Thoracic aorta (tissue), 2 donors: ENCODE results near the gene R3HDM1. TPM values are rescaled to one million over a fixed set of nuclear protein-coding genes. Genes with fewer than 3 reads are reported as not detected.

ENCODE experiments used
- ATAC-seq: fragments of 150-250 bp; one replicate; pipeline ENCODE4 v1.8.0; 2017; ENCODE audit warnings: low read depth; ENCODE audit not compliant: insufficient number of reproducible peaks, low FRiP score
- DNase-seq: peaks from one replicate; pipeline ENCODE4 v3.0.0-alpha.2; 2020; ENCODE audit warnings: low spot score
- H3K27ac ChIP-seq, 2 donors: fragments of 200-600 bp; sonication (generic); 1 replicate in 1 of 2; 2 replicates in 1 of 2; pipeline ENCODE4 v1.5.1; 2016; ENCODE audit warnings: mild to moderate bottlenecking in 2 of 2, moderate library complexity in 2 of 2
- H3K27me3 ChIP-seq: fragments of 200-600 bp; sonication (generic); replicated peaks from 2 replicates; pipeline ENCODE4 v1.6.0; 2016; ENCODE audit warnings: mild to moderate bottlenecking; ENCODE audit not compliant: insufficient read depth
- H3K36me3 ChIP-seq: fragments of 200-600 bp; sonication (generic); one replicate; pipeline ENCODE4 v1.5.1; 2016
- H3K4me1 ChIP-seq, 2 donors: fragments of 200-600 bp; sonication (generic); 1 replicate in 1 of 2; 2 replicates in 1 of 2; pipeline versions ENCODE4 v1.5.1 to v1.6.0; 2016; ENCODE audit warnings: low read depth in 2 of 2, mild to moderate bottlenecking in 1 of 2; ENCODE audit not compliant: control insufficient read depth in 1 of 2
- H3K4me3 ChIP-seq: fragments of 200-600 bp; sonication (generic); 2 replicates; pipeline ENCODE4 v1.5.1; 2016; ENCODE audit warnings: mild to moderate bottlenecking
- H3K9me3 ChIP-seq: fragments of 200-600 bp; sonication (generic); 2 replicates; pipeline ENCODE4 v1.5.1; 2016
- CTCF ChIP-seq: fragments of 200-600 bp; sonication (generic); IDR thresholded peaks from one replicate; pipeline ENCODE4 v1.5.1; 2019; ENCODE audit warnings: antibody characterized with exemption
- total RNA-seq, 2 donors: library from RNA; depleted of rRNA; stranded (reverse); fragments of >200 nt; gene quantifications; one replicate each; pipeline versions ENCODE4 v1.1.0 to v1.2.3, GENCODE V29; 2016

R3HDM1 gene
- total RNA-seq, 2 donors from 2014 or later: 29.8 to 76.6 TPM

DNA sequence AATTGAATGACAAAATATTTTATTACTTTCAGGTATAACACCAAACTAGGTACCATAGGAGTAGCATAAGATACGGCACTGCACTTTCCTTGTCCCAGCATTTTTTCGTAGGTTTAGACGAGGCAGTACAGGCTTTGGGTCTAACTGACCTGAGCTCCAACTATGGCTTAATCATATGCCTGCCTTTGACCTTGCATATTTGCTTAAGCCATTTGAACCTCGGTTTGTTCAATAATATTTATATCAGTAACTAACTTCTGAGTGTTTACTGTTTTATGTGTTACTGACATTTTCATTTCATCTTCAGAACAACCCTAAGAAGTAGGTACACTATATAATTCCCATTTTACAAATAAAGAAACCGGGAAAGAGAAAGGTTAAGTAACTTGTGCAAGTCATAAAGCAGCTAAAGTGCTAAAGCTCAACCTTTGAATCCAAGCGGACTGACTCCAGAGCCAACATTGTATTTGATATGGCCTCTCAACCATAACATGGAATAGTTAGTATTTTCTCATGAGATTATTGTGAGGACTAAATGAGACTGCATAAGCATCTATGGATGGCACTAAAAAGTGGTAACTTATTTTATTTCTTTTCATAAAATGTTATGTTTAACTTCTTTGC is 104.0 kb downstream of the R3HDM1 start:
- H3K36me3 ChIP-seq: peaks cover 11% of the 10 kb centered on the region
- H3K27ac ChIP-seq: no peak overlapping the region
- no peak for ATAC-seq
- no peaks in the 10 kb centered on the region for H3K4me1 ChIP-seq
- no peak for DNase-seq
- H3K4me3 ChIP-seq: no peak overlapping the region
- TF ChIP-seq CTCF: no peak
- H3K9me3 ChIP-seq: no peaks in the 10 kb centered on the region
- H3K27me3 ChIP-seq: no peaks in the 10 kb centered on the region

DNA sequence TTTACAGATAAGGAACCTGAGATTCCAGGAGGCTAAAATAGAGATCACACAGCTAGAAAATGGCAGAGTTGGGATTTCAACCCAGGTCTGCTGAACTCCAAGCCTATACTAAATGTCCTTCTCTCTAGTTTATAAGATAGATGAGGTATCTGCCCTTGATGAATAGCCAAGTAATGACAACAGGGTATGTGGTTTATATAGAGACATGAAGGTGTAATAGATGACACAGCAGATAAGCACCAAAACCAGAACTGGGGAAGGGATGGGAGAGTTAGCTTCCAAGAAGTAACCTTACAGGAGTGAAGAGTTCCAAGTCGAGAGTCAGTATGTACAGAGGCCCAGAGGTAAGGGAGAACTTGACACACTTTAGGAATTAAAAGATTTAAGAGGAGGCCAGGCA is 105.7 kb downstream of the R3HDM1 start:
- Histone ChIP-seq H3K4me3 (no peak overlapping the region), H3K4me1 (no peaks in the 10 kb centered on the region), H3K9me3 (no peaks in the 10 kb centered on the region), H3K36me3 (peaks cover 11% of the 10 kb centered on the region), H3K27me3 (no peaks in the 10 kb centered on the region), H3K27ac (no peak overlapping the region)
- DNase-seq (no peak), ATAC-seq (no peak)
- no peak for TF ChIP-seq CTCF

GRCh38 chr2:135637456-135638087 is 106.3 kb downstream of the R3HDM1 start:
- peaks cover 7% of the 10 kb centered on the region for H3K36me3 ChIP-seq
- H3K4me1 ChIP-seq: no peaks in the 10 kb centered on the region
- no peak for ATAC-seq
- no peak overlapping the region for H3K27ac ChIP-seq
- H3K27me3 ChIP-seq: no peaks in the 10 kb centered on the region
- no peaks in the 10 kb centered on the region for H3K9me3 ChIP-seq
- H3K4me3 ChIP-seq: no peak overlapping the region
- TF ChIP-seq CTCF: no peak
- DNase-seq: no peak

DNA sequence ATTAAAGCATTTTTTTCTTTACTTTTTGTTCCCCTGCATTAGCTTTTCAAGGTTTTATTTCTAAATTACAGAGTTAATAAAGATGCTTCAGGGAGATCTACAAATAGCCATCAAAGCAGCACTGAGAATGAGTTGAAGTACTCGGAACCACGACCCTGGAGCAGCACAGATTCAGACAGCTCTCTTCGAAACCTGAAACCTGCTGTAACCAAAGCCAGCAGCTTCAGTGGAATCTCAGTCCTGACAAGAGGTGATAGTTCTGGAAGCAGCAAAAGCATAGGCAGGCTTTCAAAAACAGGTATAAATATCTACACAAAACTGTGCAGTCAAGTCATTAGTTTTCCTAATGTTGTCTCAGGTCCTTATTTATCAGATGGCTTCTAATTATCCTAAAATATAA is 107.5 kb downstream of the R3HDM1 start:
- H3K27ac ChIP-seq: no peak overlapping the region
- H3K4me3 ChIP-seq: no peak overlapping the region
- no peaks in the 10 kb centered on the region for H3K27me3 ChIP-seq
- H3K4me1 ChIP-seq: no peaks in the 10 kb centered on the region
- ATAC-seq (no peak), DNase-seq (no peak)
- peaks cover 6% of the 10 kb centered on the region for H3K36me3 ChIP-seq
- no peaks in the 10 kb centered on the region for H3K9me3 ChIP-seq
- TF ChIP-seq CTCF: no peak

DNA sequence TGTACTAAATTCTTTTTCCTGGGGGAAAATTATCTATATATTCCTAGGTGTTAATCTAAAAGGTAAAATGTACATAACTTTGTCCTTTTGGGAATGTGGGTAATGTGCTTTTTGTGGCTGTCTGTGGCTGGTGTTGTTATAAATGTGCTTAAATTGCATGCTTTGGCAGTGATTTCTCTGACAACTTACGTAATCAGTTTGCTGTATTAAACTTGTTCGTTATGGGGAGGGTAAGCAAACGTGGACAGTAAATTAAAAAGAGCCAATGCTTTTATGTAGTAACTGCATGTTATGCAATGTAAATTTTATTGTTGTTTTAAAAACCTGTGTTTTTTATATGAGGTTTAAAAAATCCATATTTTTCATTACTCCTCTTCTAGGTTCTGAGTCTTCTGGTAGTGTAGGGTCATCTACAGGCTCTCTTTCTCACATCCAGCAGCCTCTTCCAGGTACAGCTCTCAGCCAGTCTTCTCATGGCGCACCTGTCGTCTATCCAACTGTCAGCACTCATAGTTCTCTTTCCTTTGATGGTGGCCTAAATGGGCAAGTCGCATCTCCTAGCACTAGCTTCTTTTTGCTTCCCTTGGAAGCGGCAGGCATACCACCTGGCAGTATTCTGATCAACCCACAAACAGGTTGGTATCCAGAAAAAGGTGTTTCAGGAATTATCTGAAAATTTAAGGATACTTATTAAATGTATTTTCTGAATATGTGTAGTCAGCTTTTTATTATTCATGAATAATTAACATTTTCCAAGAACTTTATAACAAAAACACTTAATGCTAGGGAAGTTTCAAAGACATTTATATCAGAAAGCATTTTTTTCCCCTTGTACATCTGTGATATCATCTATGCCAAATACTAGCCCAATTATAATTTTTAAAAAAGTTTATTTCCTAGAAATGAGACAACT is 110.1 kb downstream of the R3HDM1 start:
- no peak overlapping the region for H3K4me3 ChIP-seq
- DNase-seq: no peak
- TF ChIP-seq CTCF: no peak
- no peak for ATAC-seq
- H3K36me3 ChIP-seq: peaks cover 12% of the 10 kb centered on the region
- H3K27ac ChIP-seq: no peak overlapping the region
- no peaks in the 10 kb centered on the region for H3K4me1 ChIP-seq
- no peaks in the 10 kb centered on the region for H3K27me3 ChIP-seq
- no peaks in the 10 kb centered on the region for H3K9me3 ChIP-seq
